Measurements from ENCODE around the gene MPND.
A peak's percentile ranks its signal among the peaks of the same experiment; 100 is the strongest.
"Not testable (repeated sequence)": the region's sequence is repeated elsewhere in the genome, so short reads cannot be mapped to it uniquely, and the experiment has no call there.

MPND gene

GRCh38 chr19:4320419-4320818, 22.9 kb upstream of the MPND start:
- no peak for DNase-seq

GRCh38 chr19:4322942-4323665, 20.3 kb upstream of the MPND start:
- DNase-seq = no peak

DNA sequence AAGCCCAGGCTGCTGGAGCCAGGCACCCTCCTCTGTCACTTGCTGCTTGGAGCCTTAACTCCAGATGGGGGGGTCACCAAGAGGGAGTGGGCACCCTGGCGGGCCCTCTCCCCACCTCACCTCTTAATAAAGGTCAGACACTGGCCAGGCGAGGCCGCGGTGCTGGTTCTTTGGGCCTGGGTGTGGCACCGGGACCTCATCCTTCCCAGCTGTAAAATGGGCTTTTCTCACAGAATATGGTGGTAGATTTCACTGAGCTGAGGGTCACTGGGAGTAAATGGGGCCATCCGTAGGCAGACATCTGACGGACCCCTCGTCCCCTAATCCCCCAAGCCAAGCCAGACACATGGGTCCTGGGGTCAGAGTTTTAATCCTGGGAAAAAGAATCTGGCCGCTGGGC, 19.7 kb upstream of the MPND start:
- DNase-seq = no peak

DNA sequence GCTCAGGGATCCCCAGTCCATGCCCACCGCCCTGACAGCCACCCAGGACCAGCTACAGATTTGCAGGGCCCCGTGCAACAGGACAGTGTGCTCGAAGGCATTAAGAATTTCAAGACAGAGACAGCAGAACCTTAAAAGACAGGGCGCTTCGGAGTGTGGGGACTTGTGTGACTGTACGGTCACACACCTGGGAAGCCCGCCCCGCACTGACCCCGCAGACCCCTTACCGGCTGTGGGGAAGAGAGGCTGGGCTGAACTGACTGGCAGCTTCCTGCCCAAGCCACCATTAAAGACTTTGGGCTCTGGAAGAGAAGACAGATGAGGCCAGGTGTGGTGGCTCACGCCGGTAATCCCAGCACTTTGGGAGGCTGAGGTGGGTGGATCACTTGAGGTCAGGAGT, 19.1 kb upstream of the MPND start:
- DNase-seq = no peak

GRCh38 chr19:4326215-4326836, 17.0 kb upstream of the MPND start:
- no peak for DNase-seq

DNA sequence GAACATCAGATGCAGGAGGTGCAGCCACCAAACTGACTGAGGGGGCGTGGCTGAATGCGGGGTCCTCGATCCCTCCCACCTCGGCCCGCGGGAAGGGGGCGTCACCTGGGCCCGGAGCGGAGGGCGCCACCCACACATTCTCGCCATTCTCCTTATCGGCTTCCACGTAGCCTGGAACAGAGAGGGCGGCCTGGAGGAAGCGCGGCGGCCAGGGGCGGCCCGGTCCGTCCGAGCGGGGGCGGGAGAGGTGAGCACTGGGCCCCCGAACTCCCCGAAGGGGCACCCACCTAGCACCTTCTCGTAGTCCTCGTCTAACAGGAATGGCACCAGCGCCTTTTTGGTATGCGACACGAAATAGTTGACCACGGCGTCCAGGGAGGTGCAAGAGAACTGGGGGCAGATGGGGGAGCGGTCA, 16.5 kb upstream of the MPND start:
- no peak for DNase-seq

DNA sequence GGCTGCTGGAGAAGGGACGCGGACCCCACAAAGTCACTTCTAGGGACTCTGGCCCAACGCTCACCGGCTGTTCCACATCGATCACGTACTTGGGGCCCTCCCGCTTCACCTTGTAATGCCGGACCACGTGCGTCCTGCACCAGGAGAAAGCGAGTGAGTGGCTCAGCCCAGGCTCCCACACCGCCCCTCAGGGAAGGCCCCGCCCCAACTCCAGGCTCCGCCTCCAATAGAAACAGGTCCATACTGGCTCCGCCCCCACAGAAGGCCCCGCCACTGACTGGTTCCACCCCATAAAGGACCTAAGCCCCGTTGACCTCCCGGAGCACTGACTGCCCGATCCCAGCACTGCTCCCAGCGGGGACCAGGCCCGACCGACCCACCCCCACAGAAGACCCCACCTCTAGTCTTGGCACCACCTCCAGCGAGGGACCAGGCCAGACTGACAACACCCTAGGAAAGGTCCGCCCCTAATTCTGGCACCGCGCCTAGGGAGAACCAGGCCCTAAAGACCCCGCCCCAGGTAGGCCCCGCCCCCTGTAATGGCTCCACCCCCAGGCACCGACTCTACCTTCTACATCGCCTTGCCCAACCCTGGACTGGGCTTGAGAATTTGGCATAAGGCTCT, 16.0 kb upstream of the MPND start:
- DNase-seq = peak; percentile 65

GRCh38 chr19:4327877-4328242, 15.5 kb upstream of the MPND start:
- no peak for DNase-seq

- DNase-seq = peak; percentile 98
Measured at GRCh38 chr19:4328243-4328990, 14.9 kb upstream of the MPND start.

- peak; percentile 56 for DNase-seq
Measured at GRCh38 chr19:4328991-4329681, 14.2 kb upstream of the MPND start.

GRCh38 chr19:4329858-4330257, 13.5 kb upstream of the MPND start:
- DNase-seq = no peak

GRCh38 chr19:4334929-4335570, 8.3 kb upstream of the MPND start:
- DNase-seq = no peak

DNA sequence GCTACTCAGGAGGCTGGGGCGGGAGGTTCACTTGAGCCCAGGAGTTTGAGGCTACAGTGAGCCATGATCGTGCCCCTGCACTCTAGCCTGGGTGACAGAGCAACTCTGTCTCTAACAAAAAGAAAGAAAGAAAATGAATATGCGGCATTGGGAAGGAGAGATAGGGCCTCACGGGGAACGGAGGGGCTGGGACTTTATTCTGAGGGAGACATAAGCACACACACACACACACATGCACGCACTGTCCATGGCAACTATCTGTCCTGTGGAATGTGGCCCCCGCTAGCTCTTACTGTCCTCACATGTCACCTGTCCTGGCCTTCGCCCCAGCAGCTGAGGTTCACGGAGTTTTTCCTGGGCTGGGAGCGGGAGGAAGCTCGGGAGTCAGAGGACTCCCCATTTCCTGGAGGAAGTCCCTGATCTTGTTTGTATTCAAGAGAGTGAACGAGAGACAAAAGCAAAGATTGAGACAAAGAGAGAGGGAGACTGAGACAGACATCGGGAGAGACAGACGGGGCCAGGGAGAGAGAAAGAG, 5.4 kb upstream of the MPND start:
- DNase-seq = no peak

DNA sequence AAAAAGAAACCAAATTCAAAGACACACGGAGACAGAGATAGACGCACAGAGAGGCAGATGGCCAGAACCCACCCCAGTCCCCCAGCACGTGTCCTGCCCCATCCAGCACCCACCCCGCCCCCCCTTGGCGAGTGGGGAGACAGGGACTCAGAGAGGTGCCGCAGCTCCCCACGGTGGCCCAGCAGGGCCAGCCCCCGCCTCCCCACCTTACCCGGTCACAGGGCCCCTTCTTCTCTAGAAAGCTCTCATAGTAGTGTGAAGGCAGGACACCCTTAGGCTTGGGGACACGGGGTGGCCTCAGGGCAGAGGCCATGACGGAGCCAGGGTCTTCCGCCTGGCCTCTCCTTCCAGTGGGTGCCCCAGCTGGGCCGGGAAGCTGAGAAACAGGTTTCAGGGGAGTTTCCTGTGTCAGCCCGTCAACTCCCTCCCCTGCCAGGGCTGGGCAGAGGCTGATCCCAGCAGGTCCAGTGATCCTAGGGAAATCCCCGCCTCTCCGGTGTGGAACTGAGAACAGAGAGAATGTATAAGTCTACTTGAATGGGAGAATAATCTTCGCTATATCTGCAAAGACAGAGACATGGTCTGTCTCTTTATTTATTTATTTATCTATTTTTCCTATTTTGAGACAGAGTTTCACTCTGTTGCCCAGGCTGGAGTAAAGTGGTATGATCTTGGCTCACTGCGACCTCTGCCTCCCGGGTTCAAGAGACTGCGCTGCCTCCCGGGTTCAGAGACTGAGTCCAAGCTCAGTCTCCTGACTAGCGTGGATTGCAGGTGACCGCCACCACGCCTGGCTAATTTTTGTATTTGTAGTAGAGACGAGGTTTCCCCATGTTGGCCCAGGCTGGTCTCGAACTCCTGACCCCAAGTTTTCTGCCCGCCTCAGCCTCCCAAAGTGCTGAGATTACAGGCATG, 4.7 kb upstream of the MPND start, which contains the start of gene STAP2:
STAP2 (minus strand) TSS at position 387 of the 915 bp plus-strand sequence; CDS start at position 313, 74 bp downstream.
- DNase-seq = no peak

GRCh38 chr19:4342314-4342614, 1.1 kb upstream of the MPND start:
- no peak for DNase-seq

- DNase-seq = peak; percentile 77
Measured at GRCh38 chr19:4342615-4343369, 570 bp upstream of the MPND start.

DNA sequence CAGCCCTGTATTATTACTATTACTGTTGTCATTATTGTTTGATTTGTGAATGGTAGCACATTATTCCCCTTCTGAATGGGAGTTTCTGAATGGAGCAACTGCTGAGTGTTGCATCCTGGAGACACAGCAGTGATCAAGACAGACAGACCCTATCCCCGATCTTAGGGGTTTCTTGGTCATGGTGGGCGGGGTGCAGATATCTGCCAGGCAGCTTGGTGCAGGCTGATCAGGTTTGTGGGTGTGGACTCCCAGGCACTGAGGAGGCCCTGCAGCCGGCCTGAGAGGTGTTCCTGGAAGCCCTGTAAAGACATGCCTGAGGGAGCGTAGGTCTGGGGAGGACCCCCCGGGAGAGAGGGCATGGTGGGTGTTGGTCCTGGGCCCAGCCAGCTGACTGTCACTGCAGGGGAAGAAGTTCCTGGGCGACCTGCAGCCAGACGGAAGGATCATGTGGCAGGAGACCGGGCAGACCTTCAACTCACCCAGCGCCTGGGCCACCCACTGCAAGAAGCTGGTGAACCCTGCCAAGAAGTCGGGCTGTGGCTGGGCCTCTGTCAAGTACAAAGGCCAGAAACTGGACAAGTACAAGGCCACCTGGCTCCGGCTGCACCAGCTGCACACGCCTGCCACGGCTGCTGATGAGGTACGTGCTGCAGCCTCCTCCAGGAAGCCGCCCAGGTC, 2.1 kb downstream of the MPND start:
- no peak for DNase-seq

GRCh38 chr19:4346020-4346383, 2.6 kb downstream of the MPND start:
- no peak for DNase-seq

GRCh38 chr19:4347521-4347920, 4.2 kb downstream of the MPND start:
- no peak for DNase-seq

DNA sequence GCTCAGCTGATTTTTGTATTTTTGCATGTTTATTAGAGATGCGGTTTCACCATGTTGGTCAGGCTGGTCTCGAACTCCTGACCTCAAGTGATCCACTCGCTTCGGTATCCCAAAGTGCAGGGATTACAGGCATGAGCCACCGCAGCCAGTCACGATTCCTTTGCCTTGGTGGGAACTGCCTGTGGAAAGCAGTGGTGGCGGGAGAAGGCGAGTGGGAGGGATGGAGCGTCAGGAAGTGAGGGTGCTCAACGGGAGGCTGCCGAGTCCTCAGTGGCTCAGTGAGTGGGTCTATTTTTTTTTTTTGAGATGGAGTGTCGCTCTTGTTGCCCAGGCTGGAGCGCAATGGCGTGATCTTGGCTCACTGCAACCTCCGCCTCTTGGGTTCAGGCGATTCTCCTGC, 5.9 kb downstream of the MPND start:
- DNase-seq = not testable (repeated sequence)

All from activated T-cell treated with anti-CD3 and anti-CD28 coated beads for 4 hours (primary cell).